HepG2 (cell line): ENCODE data around the gene PSMD1. TPM values are rescaled to one million over a fixed set of nuclear protein-coding genes. Genes with fewer than 3 reads are reported as not detected.
A peak's percentile ranks its signal among the peaks of the same experiment; 100 is the strongest.

Experiments used
- CEBPB ChIP-seq: IDR thresholded peaks from 2 replicates; pipeline ENCODE4 v1.6.1; 2011; ENCODE audit warnings: low read depth, low read length, improper control_type of control experiment, borderline replicate concordance
- EEA1 ChIP-seq: sonication (generic); formaldehyde crosslinking; IDR thresholded peaks from 2 replicates; pipeline ENCODE4 v1.5.1; 2020; ENCODE audit warnings: mild to moderate bottlenecking, missing genetic modification reagents, borderline replicate concordance
- EP300 ChIP-seq, 3 experiments: sonication (generic) in 1 of 3; formaldehyde crosslinking in 1 of 3; IDR thresholded peaks; 2 replicates each; pipeline versions ENCODE4 v1.5.1 to v1.6.1; 2011 to 2020; ENCODE audit warnings: low read depth in 2 of 3, low read length in 2 of 3, borderline replicate concordance in 1 of 3, improper control_type of control experiment in 1 of 3, mild to moderate bottlenecking in 1 of 3, missing genetic modification reagents in 1 of 3, moderate library complexity in 1 of 3
- FIP1L1 ChIP-seq: fragments of 200-400 bp; formaldehyde crosslinking; IDR thresholded peaks from 2 replicates; pipeline ENCODE4 v1.6.1; 2018; ENCODE audit warnings: low read depth, mild to moderate bottlenecking, low read length, moderate library complexity, borderline replicate concordance; ENCODE audit not compliant: insufficient read depth
- FOXM1 ChIP-seq: sonication (generic); formaldehyde crosslinking; IDR thresholded peaks from 2 replicates; pipeline ENCODE4 v1.5.0; 2020; ENCODE audit warnings: missing genetic modification reagents
- HOXA9 ChIP-seq: sonication (generic); formaldehyde crosslinking; IDR thresholded peaks from 2 replicates; pipeline ENCODE4 v1.8.1; 2022; ENCODE audit warnings: missing genetic modification reagents, mild to moderate bottlenecking, moderate library complexity, borderline replicate concordance
- SP140L ChIP-seq: sonication (generic); formaldehyde crosslinking; IDR thresholded peaks from 2 replicates; pipeline ENCODE4 v1.4.0; 2020; ENCODE audit warnings: missing genetic modification reagents, borderline replicate concordance
- TBX3 ChIP-seq: fragments of 450-650 bp; IDR thresholded peaks from 2 replicates; pipeline ENCODE4 v1.6.1; 2017; ENCODE audit warnings: antibody characterized with exemption, mild to moderate bottlenecking, inconsistent platforms, borderline replicate concordance
- ZNF224 ChIP-seq: sonication (generic); formaldehyde crosslinking; IDR thresholded peaks from 2 replicates; pipeline ENCODE4 v1.5.0; 2020; ENCODE audit warnings: mild to moderate bottlenecking, missing genetic modification reagents
- ZNF615 ChIP-seq: sonication (generic); formaldehyde crosslinking; IDR thresholded peaks from 2 replicates; pipeline ENCODE4 v1.5.0; 2020; ENCODE audit warnings: mild to moderate bottlenecking, missing genetic modification reagents, borderline replicate concordance
- polyA plus RNA-seq, 8 experiments: library from polyadenylated mRNA; depleted of rRNA in 3 of 8; stranded (reverse) in 7 of 8; unstranded in 1 of 8; fragments of >200 nt; fragmentation: Illumina TruSeq in 4 of 8; extraction: Trizol in 4 of 8; gene quantifications; 2 replicates each; pipeline versions ENCODE4 v1.2.1 to v1.2.3, GENCODE V29; 2011 to 2016; ENCODE audit warnings: low read depth in 4 of 8, missing spikeins in 1 of 8, mixed read lengths in 1 of 8; ENCODE audit not compliant: insufficient read depth in 1 of 8
- total RNA-seq, 5 experiments: library from RNA; depleted of rRNA; stranded (reverse); fragments of >200 nt; fragmentation: Illumina TruSeq; extraction: Trizol; gene quantifications; 2 replicates each; pipeline ENCODE4 v1.2.3, GENCODE V29; 2016; ENCODE audit warnings: low read depth in 1 of 5
- TF ChIP-seq, protein P1 (sequence below): sonication (generic); formaldehyde crosslinking; conservative IDR thresholded peaks from 2 replicates; pipeline ENCODE4 v1.4.0; 2020; ENCODE audit warnings: missing genetic modification reagents
- TF ChIP-seq, protein P2 (sequence below): sonication (generic); formaldehyde crosslinking; IDR thresholded peaks from 2 replicates; pipeline ENCODE4 v1.4.0; 2020; ENCODE audit warnings: missing genetic modification reagents
- TF ChIP-seq, protein P3 (sequence below): sonication (generic); formaldehyde crosslinking; IDR thresholded peaks from 2 replicates; pipeline ENCODE4 v1.4.0; 2020; ENCODE audit warnings: mild to moderate bottlenecking, missing genetic modification reagents
- TF ChIP-seq, protein P4 (sequence below): sonication (generic); formaldehyde crosslinking; IDR thresholded peaks from 2 replicates; pipeline ENCODE4 v1.4.0; 2020; ENCODE audit warnings: low read depth, missing genetic modification reagents

The PSMD1 gene
- total and polyA plus RNA-seq, 2 of the 13 experiments (the other 11 are each of a cell fraction or from before 2014, with no cell fraction given), result 136 to 191 TPM

DNA sequence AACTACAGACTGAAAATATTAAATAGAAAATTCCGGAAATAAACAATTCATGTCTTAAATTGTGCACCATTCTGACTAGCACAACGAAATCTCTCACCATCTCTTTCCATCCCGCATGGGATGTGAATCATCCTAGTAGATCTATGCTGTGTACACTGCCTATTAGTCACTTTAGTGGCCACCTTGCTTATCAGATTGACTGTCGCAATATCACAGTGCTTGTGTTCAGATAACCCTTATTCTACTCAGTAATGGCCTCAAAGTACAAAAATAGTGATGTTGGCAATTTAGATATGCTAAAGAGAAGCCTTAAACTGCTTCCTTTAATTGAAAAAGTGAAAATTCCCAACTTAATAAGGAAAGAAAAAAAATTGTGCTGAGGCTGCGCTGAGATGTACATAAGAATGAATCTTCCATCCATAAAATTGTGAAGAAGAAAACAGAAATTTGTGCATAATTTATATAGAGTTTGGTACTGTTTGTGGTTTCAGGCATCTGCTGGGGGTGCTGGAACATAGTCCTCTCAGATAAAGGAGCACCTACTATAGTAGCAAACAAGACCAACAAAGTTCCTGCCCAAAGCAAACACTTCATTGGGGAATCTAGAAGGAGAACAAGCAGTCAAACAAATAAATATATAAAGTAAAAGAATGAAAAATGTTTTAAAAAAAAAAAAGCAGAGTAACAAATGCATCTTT is 12.0 kb downstream of the PSMD1 start (continued):
- TF ChIP-seq EP300 (IDR thresholded peaks at IDR 0.05; ENCODE audit: low read depth in 2 of 2, low read length in 2 of 2), result peak in 1 of 2 experiments; percentile 64; a peak in 1 of 4 replicates
- TF ChIP-seq EP300 (CRISPR knock-in tag; IDR thresholded peaks at IDR 0.05; ENCODE audit: borderline replicate concordance), result peak; percentile 34; the same call in 1 of the 2 replicates
- no peak for TF ChIP-seq HOXA9 (CRISPR knock-in tag)
- TF ChIP-seq FOXM1 (CRISPR knock-in tag), result no peak
- no peak for TF ChIP-seq SP140L (CRISPR knock-in tag)
- peak; percentile 74; the same call in 1 of the 2 replicates for TF ChIP-seq TBX3
- TF ChIP-seq, protein P1, sequence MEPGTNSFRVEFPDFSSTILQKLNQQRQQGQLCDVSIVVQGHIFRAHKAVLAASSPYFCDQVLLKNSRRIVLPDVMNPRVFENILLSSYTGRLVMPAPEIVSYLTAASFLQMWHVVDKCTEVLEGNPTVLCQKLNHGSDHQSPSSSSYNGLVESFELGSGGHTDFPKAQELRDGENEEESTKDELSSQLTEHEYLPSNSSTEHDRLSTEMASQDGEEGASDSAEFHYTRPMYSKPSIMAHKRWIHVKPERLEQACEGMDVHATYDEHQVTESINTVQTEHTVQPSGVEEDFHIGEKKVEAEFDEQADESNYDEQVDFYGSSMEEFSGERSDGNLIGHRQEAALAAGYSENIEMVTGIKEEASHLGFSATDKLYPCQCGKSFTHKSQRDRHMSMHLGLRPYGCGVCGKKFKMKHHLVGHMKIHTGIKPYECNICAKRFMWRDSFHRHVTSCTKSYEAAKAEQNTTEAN (CRISPR knock-in tag), result 0 out of 2 replicates have a peak, but pooled peaks have one; percentile 36
- TF ChIP-seq, protein P2, sequence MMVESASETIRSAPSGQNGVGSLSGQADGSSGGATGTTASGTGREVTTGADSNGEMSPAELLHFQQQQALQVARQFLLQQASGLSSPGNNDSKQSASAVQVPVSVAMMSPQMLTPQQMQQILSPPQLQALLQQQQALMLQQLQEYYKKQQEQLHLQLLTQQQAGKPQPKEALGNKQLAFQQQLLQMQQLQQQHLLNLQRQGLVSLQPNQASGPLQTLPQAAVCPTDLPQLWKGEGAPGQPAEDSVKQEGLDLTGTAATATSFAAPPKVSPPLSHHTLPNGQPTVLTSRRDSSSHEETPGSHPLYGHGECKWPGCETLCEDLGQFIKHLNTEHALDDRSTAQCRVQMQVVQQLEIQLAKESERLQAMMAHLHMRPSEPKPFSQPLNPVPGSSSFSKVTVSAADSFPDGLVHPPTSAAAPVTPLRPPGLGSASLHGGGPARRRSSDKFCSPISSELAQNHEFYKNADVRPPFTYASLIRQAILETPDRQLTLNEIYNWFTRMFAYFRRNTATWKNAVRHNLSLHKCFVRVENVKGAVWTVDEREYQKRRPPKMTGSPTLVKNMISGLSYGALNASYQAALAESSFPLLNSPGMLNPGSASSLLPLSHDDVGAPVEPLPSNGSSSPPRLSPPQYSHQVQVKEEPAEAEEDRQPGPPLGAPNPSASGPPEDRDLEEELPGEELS (CRISPR knock-in tag), result peak; percentile 51; the same call in 1 of the 2 replicates
- TF ChIP-seq FIP1L1, result no peak
- peak; percentile 96 for TF ChIP-seq CEBPB
- no peak for TF ChIP-seq EEA1 (CRISPR knock-in tag)
- TF ChIP-seq, protein P3, sequence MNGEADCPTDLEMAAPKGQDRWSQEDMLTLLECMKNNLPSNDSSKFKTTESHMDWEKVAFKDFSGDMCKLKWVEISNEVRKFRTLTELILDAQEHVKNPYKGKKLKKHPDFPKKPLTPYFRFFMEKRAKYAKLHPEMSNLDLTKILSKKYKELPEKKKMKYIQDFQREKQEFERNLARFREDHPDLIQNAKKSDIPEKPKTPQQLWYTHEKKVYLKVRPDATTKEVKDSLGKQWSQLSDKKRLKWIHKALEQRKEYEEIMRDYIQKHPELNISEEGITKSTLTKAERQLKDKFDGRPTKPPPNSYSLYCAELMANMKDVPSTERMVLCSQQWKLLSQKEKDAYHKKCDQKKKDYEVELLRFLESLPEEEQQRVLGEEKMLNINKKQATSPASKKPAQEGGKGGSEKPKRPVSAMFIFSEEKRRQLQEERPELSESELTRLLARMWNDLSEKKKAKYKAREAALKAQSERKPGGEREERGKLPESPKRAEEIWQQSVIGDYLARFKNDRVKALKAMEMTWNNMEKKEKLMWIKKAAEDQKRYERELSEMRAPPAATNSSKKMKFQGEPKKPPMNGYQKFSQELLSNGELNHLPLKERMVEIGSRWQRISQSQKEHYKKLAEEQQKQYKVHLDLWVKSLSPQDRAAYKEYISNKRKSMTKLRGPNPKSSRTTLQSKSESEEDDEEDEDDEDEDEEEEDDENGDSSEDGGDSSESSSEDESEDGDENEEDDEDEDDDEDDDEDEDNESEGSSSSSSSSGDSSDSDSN (CRISPR knock-in tag), result no peak
- TF ChIP-seq ZNF224 (CRISPR knock-in tag), result no peak
- TF ChIP-seq, protein P4, sequence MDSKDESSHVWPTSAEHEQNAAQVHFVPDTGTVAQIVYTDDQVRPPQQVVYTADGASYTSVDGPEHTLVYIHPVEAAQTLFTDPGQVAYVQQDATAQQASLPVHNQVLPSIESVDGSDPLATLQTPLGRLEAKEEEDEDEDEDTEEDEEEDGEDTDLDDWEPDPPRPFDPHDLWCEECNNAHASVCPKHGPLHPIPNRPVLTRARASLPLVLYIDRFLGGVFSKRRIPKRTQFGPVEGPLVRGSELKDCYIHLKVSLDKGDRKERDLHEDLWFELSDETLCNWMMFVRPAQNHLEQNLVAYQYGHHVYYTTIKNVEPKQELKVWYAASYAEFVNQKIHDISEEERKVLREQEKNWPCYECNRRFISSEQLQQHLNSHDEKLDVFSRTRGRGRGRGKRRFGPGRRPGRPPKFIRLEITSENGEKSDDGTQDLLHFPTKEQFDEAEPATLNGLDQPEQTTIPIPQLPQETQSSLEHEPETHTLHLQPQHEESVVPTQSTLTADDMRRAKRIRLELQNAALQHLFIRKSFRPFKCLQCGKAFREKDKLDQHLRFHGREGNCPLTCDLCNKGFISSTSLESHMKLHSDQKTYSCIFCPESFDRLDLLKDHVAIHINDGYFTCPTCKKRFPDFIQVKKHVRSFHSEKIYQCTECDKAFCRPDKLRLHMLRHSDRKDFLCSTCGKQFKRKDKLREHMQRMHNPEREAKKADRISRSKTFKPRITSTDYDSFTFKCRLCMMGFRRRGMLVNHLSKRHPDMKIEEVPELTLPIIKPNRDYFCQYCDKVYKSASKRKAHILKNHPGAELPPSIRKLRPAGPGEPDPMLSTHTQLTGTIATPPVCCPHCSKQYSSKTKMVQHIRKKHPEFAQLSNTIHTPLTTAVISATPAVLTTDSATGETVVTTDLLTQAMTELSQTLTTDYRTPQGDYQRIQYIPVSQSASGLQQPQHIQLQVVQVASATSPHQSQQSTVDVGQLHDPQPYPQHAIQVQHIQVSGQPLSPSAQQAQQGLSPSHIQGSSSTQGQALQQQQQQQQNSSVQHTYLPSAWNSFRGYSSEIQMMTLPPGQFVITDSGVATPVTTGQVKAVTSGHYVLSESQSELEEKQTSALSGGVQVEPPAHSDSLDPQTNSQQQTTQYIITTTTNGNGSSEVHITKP (CRISPR knock-in tag), result 0 out of 2 replicates have a peak, but pooled peaks have one; percentile 21
- TF ChIP-seq ZNF615 (CRISPR knock-in tag), result no peak
